Activated T-helper 1 cell treated with Interleukin-2 at 50 U/mL for 16 hours (primary cell): ENCODE measurements around the gene TMEM87B.
"Not testable (repeated sequence)": the region's sequence is repeated elsewhere in the genome, so short reads cannot be mapped to it uniquely, and the experiment has no call there.

Experiments used
- DNase-seq: peaks from one replicate; pipeline ENCODE4 v3.0.0-alpha.2; 2020; ENCODE audit warnings: low read depth

Gene TMEM87B

GRCh38 chr2:112129060-112129459, 74.0 kb downstream of the TMEM87B start:
- no peak for DNase-seq

GRCh38 chr2:112133344-112133743, 78.3 kb downstream of the TMEM87B start:
- DNase-seq = no peak

- DNase-seq = no peak
Measured at GRCh38 chr2:112134120-112134519, 79.1 kb downstream of the TMEM87B start.

- DNase-seq = no peak
Measured at GRCh38 chr2:112136096-112136495, 81.0 kb downstream of the TMEM87B start.

GRCh38 chr2:112137516-112138158, 82.6 kb downstream of the TMEM87B start:
- DNase-seq = no peak

- DNase-seq = no peak
Measured at GRCh38 chr2:112138159-112139032, 83.3 kb downstream of the TMEM87B start, which contains the start of gene FBLN7. TSS of gene FBLN7 (plus strand) at chr2:112138385. CDS start at chr2:112138656, 271 bp downstream.

GRCh38 chr2:112139033-112139614, 84.1 kb downstream of the TMEM87B start:
- not testable (repeated sequence) for DNase-seq

- DNase-seq = not testable (repeated sequence)
Measured at GRCh38 chr2:112139661-112140204, 84.7 kb downstream of the TMEM87B start.

- DNase-seq = no peak
Measured at GRCh38 chr2:112140205-112140802, 85.2 kb downstream of the TMEM87B start.

- no peak for DNase-seq
Measured at GRCh38 chr2:112140899-112141625, 86.0 kb downstream of the TMEM87B start.

GRCh38 chr2:112141626-112142007, 86.5 kb downstream of the TMEM87B start:
- DNase-seq = no peak

- DNase-seq = no peak
Measured at GRCh38 chr2:112142525-112143078, 87.5 kb downstream of the TMEM87B start.

- no peak for DNase-seq
Measured at GRCh38 chr2:112143150-112143549, 88.1 kb downstream of the TMEM87B start.

GRCh38 chr2:112144966-112145365, 89.9 kb downstream of the TMEM87B start:
- DNase-seq = no peak

GRCh38 chr2:112147382-112148168, 92.5 kb downstream of the TMEM87B start:
- DNase-seq = no peak

GRCh38 chr2:112148477-112148876, 93.4 kb downstream of the TMEM87B start:
- no peak for DNase-seq

- DNase-seq = no peak
Measured at GRCh38 chr2:112149194-112149593, 94.1 kb downstream of the TMEM87B start.

GRCh38 chr2:112149866-112150435, 94.9 kb downstream of the TMEM87B start:
- DNase-seq = no peak

- DNase-seq = no peak
Measured at GRCh38 chr2:112150447-112150846, 95.4 kb downstream of the TMEM87B start.

GRCh38 chr2:112150851-112151250, 95.8 kb downstream of the TMEM87B start:
- no peak for DNase-seq
